ENCODE results near the gene SIM2. TPM values are rescaled to one million over a fixed set of nuclear protein-coding genes. Genes with fewer than 3 reads are reported as not detected.

The SIM2 gene
- total and polyA plus RNA-seq, 2 of the 13 experiments (the other 11 are each of a cell fraction or from before 2014, with no cell fraction given): 0.36 to 0.53 TPM

GRCh38 chr21:36707763-36708285, 8.9 kb downstream of the SIM2 start (continued):
- TF ChIP-seq THRA (CRISPR knock-in tag; IDR thresholded peaks at IDR 0.05; ENCODE audit: borderline replicate concordance): no peak
- TF ChIP-seq RBM22 (optimal IDR thresholded peaks at IDR 0.05; ENCODE audit: low read length): no peak

- ChIA-PET CTCF (ENCODE audit: low intra/inter-chr PET ratio, low total read pairs) (no interaction called here), POLR2A (no interaction called here)
- Histone ChIP-seq H3K4me3 (replicated peaks in 1 of 3; ENCODE audit: insufficient read depth in 1 of 3, low read depth in 2 of 3, low read length in 3 of 3) (no peak overlapping the region), H3K36me3 (replicated peaks in 1 of 2; ENCODE audit: control insufficient read depth in 1 of 2, insufficient read depth in 2 of 2, low read length in 2 of 2) (no peaks in the 10 kb centered on the region), H2AFZ (ENCODE audit: low read length) (no peak overlapping the region), H3K79me2 (ENCODE audit: insufficient read depth, low read length) (no peaks in the 10 kb centered on the region), H3K4me2 (ENCODE audit: low read depth, low read length) (no peak overlapping the region), H4K20me1 (ENCODE audit: insufficient read depth, low read length) (no peaks in the 10 kb centered on the region), H3K27me3 (ENCODE audit: control insufficient read depth in 1 of 2, insufficient read depth in 2 of 2, low read length in 2 of 2) (peaks cover 0 to 17% of the 10 kb centered on the region in 2 experiments; a peak in 3 of 5 replicates), H3K9ac (ENCODE audit: insufficient read depth, low read depth, low read length) (no peak overlapping the region), H3K4me1 (ENCODE audit: insufficient read depth, low read length) (no peaks in the 10 kb centered on the region), H3K9me3 (ENCODE audit: low read length) (no peaks in the 10 kb centered on the region), H3K27ac (ENCODE audit: extremely low read length, insufficient read depth, low read length) (no peak overlapping the region)
- DNase-seq (ENCODE audit: low spot score) (no peak), FAIRE-seq (no peak), ATAC-seq (no peak)
- intact Hi-C loops (cut with micrococcal nuclease; ENCODE audit: unreplicated experiment): no loop called here
- BruUV-seq (replicated peaks): no TSS peak
- in situ Hi-C loops (cut with HindIII; ENCODE audit: extremely low pct_ligation_motif_present, low pct_unique_long_range_greater_than_20kb): no loop called here
- 69% methylated on average over 38 of the region's 44 CpGs for WGBS (ENCODE audit: low lambda C conversion rate)
- no peak for TF ChIP-seq ZNF225 (CRISPR knock-in tag; IDR thresholded peaks at IDR 0.05)
- no peak for TF ChIP-seq TCF7 (IDR thresholded peaks at IDR 0.05; ENCODE audit: low read depth)
- no peak for TF ChIP-seq AHDC1 (CRISPR knock-in tag; IDR thresholded peaks at IDR 0.05; ENCODE audit: borderline replicate concordance)
- no peak for TF ChIP-seq HIVEP1 (CRISPR knock-in tag; IDR thresholded peaks at IDR 0.05)
- no peak for TF ChIP-seq CEBPG (CRISPR knock-in tag; IDR thresholded peaks at IDR 0.05)
- TF ChIP-seq SIX4 (CRISPR knock-in tag; IDR thresholded peaks at IDR 0.05): no peak
These were observed 9.5 kb downstream of the SIM2 start for GRCh38 chr21:36708286-36709029.

All from HepG2 (cell line).